SU-DHL-6 (cell line): ENCODE measurements around the gene GRAMD1A.

Experiments used
- H2AFZ ChIP-seq: fragments of 200-600 bp; sonication (generic); 2 replicates; pipeline ENCODE4 v1.6.1; 2014; ENCODE audit warnings: low read depth, mild to moderate bottlenecking, moderate library complexity, mixed read lengths, antibody characterized with exemption, low read length; ENCODE audit not compliant: severe bottlenecking
- H3F3A ChIP-seq: fragments of 200-600 bp; shearing (Covaris generic); 2 replicates; pipeline ENCODE4 v1.6.0; 2016; ENCODE audit warnings: antibody characterized with exemption, mild to moderate bottlenecking; ENCODE audit not compliant: insufficient read depth
- H3K27ac ChIP-seq: fragments of 200-600 bp; sonication (generic); 2 replicates; pipeline ENCODE4 v1.5.1; 2016; ENCODE audit warnings: low read depth, mild to moderate bottlenecking, low read length, moderate library complexity, mixed read lengths
- H3K27me3 ChIP-seq: fragments of 200-600 bp; sonication (generic), shearing (Covaris generic); 2 replicates; pipeline ENCODE4 v1.6.0; 2014; ENCODE audit warnings: mild to moderate bottlenecking, low read length
- H3K36me3 ChIP-seq: fragments of 200-600 bp; sonication (generic); 2 replicates; pipeline ENCODE4 v1.6.1; 2014; ENCODE audit warnings: mild to moderate bottlenecking, low read length, mixed read lengths
- H3K4me2 ChIP-seq: fragments of 300-600, 200-600 bp; shearing (Covaris generic), sonication (generic); 2 replicates; pipeline ENCODE4 v1.6.0; 2014; ENCODE audit warnings: low read length, low read depth, mild to moderate bottlenecking; ENCODE audit not compliant: poor library complexity, severe bottlenecking
- H3K4me3 ChIP-seq: fragments of 200-600 bp; sonication (generic); 2 replicates; pipeline ENCODE4 v1.5.1; 2014; ENCODE audit warnings: antibody characterized with exemption, low read length, mild to moderate bottlenecking, mixed read lengths; ENCODE audit not compliant: insufficient read depth, poor library complexity, severe bottlenecking
- H3K79me2 ChIP-seq: fragments of 200-600 bp; sonication (generic); 2 replicates; pipeline ENCODE4 v1.6.1; 2014; ENCODE audit warnings: mild to moderate bottlenecking, low read length, moderate library complexity; ENCODE audit not compliant: insufficient read depth
- H3K9ac ChIP-seq: fragments of 200-600 bp; sonication (generic); 2 replicates; pipeline ENCODE4 v1.7.0; 2014; ENCODE audit warnings: mild to moderate bottlenecking, low read length
- H3K9me2 ChIP-seq: fragments of 200-600 bp; sonication (generic); replicated peaks from 2 replicates; pipeline ENCODE4 v1.6.1; 2014; ENCODE audit warnings: low read length; ENCODE audit not compliant: insufficient read depth
- H3K9me3 ChIP-seq: fragments of 200-600 bp; sonication (generic); 2 replicates; pipeline ENCODE4 v1.6.1; 2014; ENCODE audit warnings: low read length, mixed read lengths; ENCODE audit not compliant: insufficient read depth
- H4K20me1 ChIP-seq: fragments of 200-600 bp; sonication (generic); 2 replicates; pipeline ENCODE4 v1.6.1; 2014; ENCODE audit warnings: low read depth, mild to moderate bottlenecking, antibody characterized with exemption, low read length, moderate library complexity, mixed read lengths
- EZH2phosphoT487 ChIP-seq: fragments of 200-600 bp; sonication (generic), shearing (Covaris generic); conservative IDR thresholded peaks from 2 replicates; pipeline ENCODE4 v1.6.1; 2018; ENCODE audit warnings: mild to moderate bottlenecking, antibody characterized with exemption, low read length, moderate library complexity, mixed read lengths
- TF ChIP-seq, protein P1 (sequence below): fragments of 200-600 bp; sonication (generic); IDR thresholded peaks from one replicate; pipeline ENCODE4 v1.5.1; 2017; ENCODE audit warnings: antibody characterized with exemption, mild to moderate bottlenecking, low read length, moderate library complexity; ENCODE audit not compliant: insufficient read depth, poor library complexity, severe bottlenecking

Gene GRAMD1A

DNA sequence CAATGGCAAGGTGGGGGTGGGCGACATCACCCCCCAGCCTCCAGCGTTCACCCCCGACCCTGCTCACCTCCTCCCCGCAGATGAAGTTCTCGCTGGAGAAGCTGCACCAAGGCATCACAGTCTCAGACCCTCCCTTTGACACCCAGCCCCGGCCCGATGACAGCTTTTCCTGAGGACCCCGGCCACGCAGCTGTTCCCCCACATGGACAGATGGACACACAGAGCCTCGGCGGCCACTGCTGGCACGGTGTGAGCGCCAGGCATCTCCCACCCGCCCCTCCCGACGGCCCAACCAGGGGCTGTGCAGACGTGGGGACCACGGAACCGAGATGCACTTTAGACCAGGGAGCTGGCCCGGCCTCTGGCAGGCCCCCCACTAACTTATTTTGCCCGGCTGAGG, 25.8 kb downstream of the GRAMD1A start:
- Histone ChIP-seq H3F3A (no peaks in the 10 kb centered on the region), H3K9me3 (no peaks in the 10 kb centered on the region), H3K79me2 (no peaks in the 10 kb centered on the region), H4K20me1 (no peaks in the 10 kb centered on the region), H3K27me3 (no peaks in the 10 kb centered on the region), H3K4me3 (no peak overlapping the region), H3K36me3 (no peaks in the 10 kb centered on the region), H3K9ac (no peak overlapping the region), H3K4me2 (no peak overlapping the region), H3K9me2 (no peaks in the 10 kb centered on the region), H2AFZ (no peak overlapping the region), H3K27ac (no peak overlapping the region)
- TF ChIP-seq, protein P1, sequence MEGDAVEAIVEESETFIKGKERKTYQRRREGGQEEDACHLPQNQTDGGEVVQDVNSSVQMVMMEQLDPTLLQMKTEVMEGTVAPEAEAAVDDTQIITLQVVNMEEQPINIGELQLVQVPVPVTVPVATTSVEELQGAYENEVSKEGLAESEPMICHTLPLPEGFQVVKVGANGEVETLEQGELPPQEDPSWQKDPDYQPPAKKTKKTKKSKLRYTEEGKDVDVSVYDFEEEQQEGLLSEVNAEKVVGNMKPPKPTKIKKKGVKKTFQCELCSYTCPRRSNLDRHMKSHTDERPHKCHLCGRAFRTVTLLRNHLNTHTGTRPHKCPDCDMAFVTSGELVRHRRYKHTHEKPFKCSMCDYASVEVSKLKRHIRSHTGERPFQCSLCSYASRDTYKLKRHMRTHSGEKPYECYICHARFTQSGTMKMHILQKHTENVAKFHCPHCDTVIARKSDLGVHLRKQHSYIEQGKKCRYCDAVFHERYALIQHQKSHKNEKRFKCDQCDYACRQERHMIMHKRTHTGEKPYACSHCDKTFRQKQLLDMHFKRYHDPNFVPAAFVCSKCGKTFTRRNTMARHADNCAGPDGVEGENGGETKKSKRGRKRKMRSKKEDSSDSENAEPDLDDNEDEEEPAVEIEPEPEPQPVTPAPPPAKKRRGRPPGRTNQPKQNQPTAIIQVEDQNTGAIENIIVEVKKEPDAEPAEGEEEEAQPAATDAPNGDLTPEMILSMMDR, result no peak
- no peak for TF ChIP-seq EZH2phosphoT487

DNA sequence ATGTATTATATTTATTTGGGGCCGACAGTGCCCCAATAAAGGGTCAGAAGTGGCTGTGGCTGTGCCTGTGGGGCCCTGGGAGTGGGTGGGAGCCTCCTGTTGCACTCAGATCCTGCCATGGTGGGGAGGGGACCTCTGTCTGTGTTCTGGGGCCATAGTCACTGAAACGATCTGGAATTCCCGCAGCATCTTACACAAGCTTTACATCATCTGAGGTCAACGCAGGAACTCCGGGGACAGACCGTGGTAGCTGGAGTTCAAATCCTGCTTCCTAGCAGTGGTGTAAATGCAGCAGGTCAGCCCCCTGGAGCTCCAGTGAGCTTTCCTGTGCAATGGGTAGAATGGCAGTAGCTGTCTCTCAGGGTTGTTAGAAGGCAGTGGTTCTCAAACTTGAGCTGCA, 26.3 kb downstream of the GRAMD1A start:
- no peaks in the 10 kb centered on the region for H3K36me3 ChIP-seq
- no peaks in the 10 kb centered on the region for H3K27me3 ChIP-seq

DNA sequence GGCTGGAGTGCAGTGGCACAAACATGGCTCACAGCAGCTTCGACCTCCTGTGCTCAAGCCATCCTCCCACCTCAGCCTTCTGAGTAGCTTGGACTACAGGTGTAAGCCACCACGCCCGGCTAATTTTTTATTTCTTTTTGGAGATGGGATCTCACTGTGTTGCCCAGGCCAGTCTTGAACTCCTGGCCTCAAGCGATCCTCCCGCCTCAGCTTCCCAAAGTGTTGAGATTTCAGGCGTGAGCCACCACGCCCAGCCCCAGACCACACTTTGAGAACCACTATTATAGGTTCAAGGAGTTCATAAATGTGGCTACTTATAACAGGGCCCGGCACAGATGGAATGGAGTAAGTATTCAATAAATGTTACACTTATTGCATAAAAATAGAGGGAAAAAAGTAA, 26.9 kb downstream of the GRAMD1A start:
- no peaks in the 10 kb centered on the region for H3K9me2 ChIP-seq
- H3K9me3 ChIP-seq, result no peaks in the 10 kb centered on the region
- H3K9ac ChIP-seq, result no peak overlapping the region
- H3K4me3 ChIP-seq, result no peak overlapping the region
- H2AFZ ChIP-seq, result no peak overlapping the region
- no peak overlapping the region for H3K27ac ChIP-seq
- no peaks in the 10 kb centered on the region for H3K79me2 ChIP-seq
- no peaks in the 10 kb centered on the region for H4K20me1 ChIP-seq
- H3K36me3 ChIP-seq, result no peaks in the 10 kb centered on the region
- H3K27me3 ChIP-seq, result no peaks in the 10 kb centered on the region
- H3F3A ChIP-seq, result no peaks in the 10 kb centered on the region
- TF ChIP-seq, protein P1, result no peak
- no peak for TF ChIP-seq EZH2phosphoT487
- no peak overlapping the region for H3K4me2 ChIP-seq

More for the DNA sequence above, 26.3 kb downstream of the GRAMD1A start:
- no peak overlapping the region for H3K4me2 ChIP-seq
- H3K9me3 ChIP-seq, result no peaks in the 10 kb centered on the region
- H3K79me2 ChIP-seq, result no peaks in the 10 kb centered on the region
- no peaks in the 10 kb centered on the region for H3K9me2 ChIP-seq
- no peaks in the 10 kb centered on the region for H4K20me1 ChIP-seq
- no peak for TF ChIP-seq EZH2phosphoT487
- TF ChIP-seq, protein P1, result no peak
- no peaks in the 10 kb centered on the region for H3F3A ChIP-seq
- H3K9ac ChIP-seq, result no peak overlapping the region
- H2AFZ ChIP-seq, result no peak overlapping the region
- no peak overlapping the region for H3K27ac ChIP-seq
- H3K4me3 ChIP-seq, result no peak overlapping the region
